Measurements from ENCODE around the gene NCOA6. TPM values are rescaled to one million over a fixed set of nuclear protein-coding genes. Genes with fewer than 3 reads are reported as not detected.

NCOA6 gene
- total and polyA plus RNA-seq, 2 of the 4 experiments (the other 2 are of a cell fraction) = 3.6 to 13.1 TPM

DNA sequence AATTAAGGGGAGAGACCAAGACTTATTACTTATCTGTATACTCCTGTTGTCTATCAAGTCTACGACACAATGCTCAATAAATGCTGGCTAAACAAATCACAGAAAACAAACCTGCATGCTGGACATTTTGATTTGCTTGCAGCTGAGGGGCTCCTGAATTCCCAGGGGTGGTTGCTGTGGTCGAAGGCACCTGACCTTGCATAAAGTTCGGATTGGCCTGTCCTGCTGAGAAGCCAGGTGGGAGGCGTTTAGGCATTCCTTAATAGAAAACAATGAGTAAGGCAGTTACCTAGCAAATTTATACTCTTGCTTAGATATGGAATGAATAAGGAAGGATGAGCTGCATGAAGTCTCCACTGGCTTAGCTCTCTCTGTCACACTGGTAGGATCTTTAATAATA, 70.8 kb downstream of the NCOA6 start:
- no TSS peak for BruUV-seq (replicated peaks)
- no peak overlapping the region for H3K27ac ChIP-seq (ENCODE audit: insufficient read depth, low read length)
- H3K36me3 ChIP-seq (ENCODE audit: control insufficient read depth, insufficient read depth, low read length) = peaks cover 27% of the 10 kb centered on the region
- H3K4me2 ChIP-seq (ENCODE audit: low read depth, low read length) = no peak overlapping the region
- ChIA-PET CTCF (interaction anchor here (0.8 to 1.1 kb wide), 4 partner anchors 11 to 47 kb away, joined by 3 to 11 read pairs (median 3); no protein-coding TSS in a partner anchor), POLR2A (ENCODE audit: unreplicated experiment) (no interaction called here)
- H2AFZ ChIP-seq (replicated peaks; ENCODE audit: low read length, poor library complexity) = no peak overlapping the region
- H3K56ac ChIP-seq (ENCODE audit: extremely low read depth, insufficient read depth, low read length) = no peak overlapping the region
- no peak overlapping the region for H4K5ac ChIP-seq (ENCODE audit: low read depth, low read length)
- no peak overlapping the region for H3K4me3 ChIP-seq (ENCODE audit: insufficient read depth, low read depth, low read length)
- H4K20me1 ChIP-seq (ENCODE audit: insufficient read depth, low read length) = peaks cover 6% of the 10 kb centered on the region; the same call in 1 of the 2 replicates
- no peak overlapping the region for H2BK15ac ChIP-seq (ENCODE audit: low read depth, low read length)
- intact Hi-C loops (cut with micrococcal nuclease) (no loop called here), in situ Hi-C loops (cut with MboI; ENCODE audit: low sequenced_read_pairs) (no loop called here), dilution Hi-C loops (cut with HindIII; ENCODE audit: low sequenced_read_pairs, unreplicated experiment) (no loop called here)
- 40% methylated on average over 1 of the region's 4 CpGs; no CpG with 5 or more reads in 1 of the 2 experiments for WGBS, 2 experiments (ENCODE audit: extremely low coverage in 2 of 2, insufficient read length in 1 of 2)
- H3K9me1 ChIP-seq (ENCODE audit: insufficient read depth, low read length) = peaks cover 9% of the 10 kb centered on the region
- no peak overlapping the region for H3K9ac ChIP-seq (ENCODE audit: low read depth, low read length)
- no peak overlapping the region for H2AK9ac ChIP-seq (replicated peaks; ENCODE audit: low read depth, low read length, poor library complexity)
- H2AK5ac ChIP-seq (ENCODE audit: low read depth, low read length) = no peak overlapping the region
- H3K18ac ChIP-seq (ENCODE audit: low read depth, low read length) = no peak overlapping the region
- no peak overlapping the region for H3K14ac ChIP-seq (replicated peaks; ENCODE audit: low read depth, low read length)
- 0 out of 2 replicates have a peak overlapping the region, but pooled peaks have one; percentile 53 for H3K4ac ChIP-seq (ENCODE audit: low read depth, low read length)
- ATAC-seq (ENCODE audit: low read depth) (no peak), DNase-seq (no peak)
- H3K4me1 ChIP-seq (ENCODE audit: control insufficient read depth, insufficient read depth, low read length) = peaks cover 21% of the 10 kb centered on the region
- H3K9me3 ChIP-seq (ENCODE audit: control insufficient read depth, insufficient read depth, low read length) = no peaks in the 10 kb centered on the region
- H4K91ac ChIP-seq (ENCODE audit: insufficient read depth, low read depth, low read length) = no peak overlapping the region
- no peak for TF ChIP-seq MXI1 (IDR thresholded peaks at IDR 0.05; ENCODE audit: borderline replicate concordance, low read depth, low read length)
- TF ChIP-seq NFE2L2 (IDR thresholded peaks at IDR 0.05; ENCODE audit: low read depth, low read length) = no peak
- no peak for TF ChIP-seq CEBPB (IDR thresholded peaks at IDR 0.05; ENCODE audit: low read depth, low read length)
- no peak for TF ChIP-seq RAD21 (IDR thresholded peaks at IDR 0.05; ENCODE audit: low read length)
- TF ChIP-seq, protein P1, sequence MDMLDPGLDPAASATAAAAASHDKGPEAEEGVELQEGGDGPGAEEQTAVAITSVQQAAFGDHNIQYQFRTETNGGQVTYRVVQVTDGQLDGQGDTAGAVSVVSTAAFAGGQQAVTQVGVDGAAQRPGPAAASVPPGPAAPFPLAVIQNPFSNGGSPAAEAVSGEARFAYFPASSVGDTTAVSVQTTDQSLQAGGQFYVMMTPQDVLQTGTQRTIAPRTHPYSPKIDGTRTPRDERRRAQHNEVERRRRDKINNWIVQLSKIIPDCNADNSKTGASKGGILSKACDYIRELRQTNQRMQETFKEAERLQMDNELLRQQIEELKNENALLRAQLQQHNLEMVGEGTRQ (IDR thresholded peaks at IDR 0.05; ENCODE audit: low read depth, low read length) = no peak
- no peak for TF ChIP-seq RFX5 (IDR thresholded peaks at IDR 0.05; ENCODE audit: low read depth, low read length)
- no peak for TF ChIP-seq POLR2A (IDR thresholded peaks at IDR 0.05; ENCODE audit: low read depth, low read length)
- TF ChIP-seq SMC3 (IDR thresholded peaks at IDR 0.05; ENCODE audit: low read depth, low read length) = no peak
- TF ChIP-seq, protein P2, sequence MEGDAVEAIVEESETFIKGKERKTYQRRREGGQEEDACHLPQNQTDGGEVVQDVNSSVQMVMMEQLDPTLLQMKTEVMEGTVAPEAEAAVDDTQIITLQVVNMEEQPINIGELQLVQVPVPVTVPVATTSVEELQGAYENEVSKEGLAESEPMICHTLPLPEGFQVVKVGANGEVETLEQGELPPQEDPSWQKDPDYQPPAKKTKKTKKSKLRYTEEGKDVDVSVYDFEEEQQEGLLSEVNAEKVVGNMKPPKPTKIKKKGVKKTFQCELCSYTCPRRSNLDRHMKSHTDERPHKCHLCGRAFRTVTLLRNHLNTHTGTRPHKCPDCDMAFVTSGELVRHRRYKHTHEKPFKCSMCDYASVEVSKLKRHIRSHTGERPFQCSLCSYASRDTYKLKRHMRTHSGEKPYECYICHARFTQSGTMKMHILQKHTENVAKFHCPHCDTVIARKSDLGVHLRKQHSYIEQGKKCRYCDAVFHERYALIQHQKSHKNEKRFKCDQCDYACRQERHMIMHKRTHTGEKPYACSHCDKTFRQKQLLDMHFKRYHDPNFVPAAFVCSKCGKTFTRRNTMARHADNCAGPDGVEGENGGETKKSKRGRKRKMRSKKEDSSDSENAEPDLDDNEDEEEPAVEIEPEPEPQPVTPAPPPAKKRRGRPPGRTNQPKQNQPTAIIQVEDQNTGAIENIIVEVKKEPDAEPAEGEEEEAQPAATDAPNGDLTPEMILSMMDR (conservative IDR thresholded peaks at IDR 0.05; ENCODE audit: low read depth, low read length) = no peak
- no peak for TF ChIP-seq MAFK (IDR thresholded peaks at IDR 0.05; ENCODE audit: low read depth, low read length)
- TF ChIP-seq, protein P3, sequence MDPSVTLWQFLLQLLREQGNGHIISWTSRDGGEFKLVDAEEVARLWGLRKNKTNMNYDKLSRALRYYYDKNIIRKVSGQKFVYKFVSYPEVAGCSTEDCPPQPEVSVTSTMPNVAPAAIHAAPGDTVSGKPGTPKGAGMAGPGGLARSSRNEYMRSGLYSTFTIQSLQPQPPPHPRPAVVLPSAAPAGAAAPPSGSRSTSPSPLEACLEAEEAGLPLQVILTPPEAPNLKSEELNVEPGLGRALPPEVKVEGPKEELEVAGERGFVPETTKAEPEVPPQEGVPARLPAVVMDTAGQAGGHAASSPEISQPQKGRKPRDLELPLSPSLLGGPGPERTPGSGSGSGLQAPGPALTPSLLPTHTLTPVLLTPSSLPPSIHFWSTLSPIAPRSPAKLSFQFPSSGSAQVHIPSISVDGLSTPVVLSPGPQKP (IDR thresholded peaks at IDR 0.05; ENCODE audit: borderline replicate concordance, low read depth, low read length) = no peak
- TF ChIP-seq RCOR1 (IDR thresholded peaks at IDR 0.05; ENCODE audit: insufficient replicate concordance, low read length) = no peak
- no peak for TF ChIP-seq FOS (IDR thresholded peaks at IDR 0.05; ENCODE audit: low read depth, low read length)
- no peak for TF ChIP-seq BHLHE40 (IDR thresholded peaks at IDR 0.05; ENCODE audit: low read depth, low read length)
- TF ChIP-seq MAZ (IDR thresholded peaks at IDR 0.05; ENCODE audit: borderline replicate concordance, low read depth, low read length) = no peak
- TF ChIP-seq CHD1 (IDR thresholded peaks at IDR 0.05; ENCODE audit: low read depth, low read length) = no peak
- H2BK120ac ChIP-seq (ENCODE audit: low read depth, low read length) = no peak overlapping the region
- no peaks in the 10 kb centered on the region for H3K27me3 ChIP-seq (ENCODE audit: control insufficient read depth, insufficient read depth, low read length)
- H2BK20ac ChIP-seq (ENCODE audit: low read depth, low read length) = no peak overlapping the region
- peak overlapping the region; percentile 48 for H2BK5ac ChIP-seq (ENCODE audit: low read depth, low read length, poor library complexity, severe bottlenecking)
- H4K8ac ChIP-seq (ENCODE audit: low read depth in 2 of 2, low read length in 2 of 2) = no peak overlapping the region
- H3K23ac ChIP-seq (ENCODE audit: low read depth, low read length) = no peak overlapping the region
- H3K79me1 ChIP-seq (ENCODE audit: low read depth in 1 of 2, low read length in 2 of 2) = peaks cover 17 to 34% of the 10 kb centered on the region in 2 experiments; a peak in 3 of 4 replicates
